HG02588 (cell line): Measurements from ENCODE around the gene PTPRK.

Experiments
- ATAC-seq: cut with Tn5 transposase; IDR thresholded peaks from one replicate; pipeline ENCODE4 v1.9.1; 2021; ENCODE audit warnings: mild to moderate bottlenecking, moderate library complexity; ENCODE audit not compliant: unreplicated experiment

PTPRK gene

DNA sequence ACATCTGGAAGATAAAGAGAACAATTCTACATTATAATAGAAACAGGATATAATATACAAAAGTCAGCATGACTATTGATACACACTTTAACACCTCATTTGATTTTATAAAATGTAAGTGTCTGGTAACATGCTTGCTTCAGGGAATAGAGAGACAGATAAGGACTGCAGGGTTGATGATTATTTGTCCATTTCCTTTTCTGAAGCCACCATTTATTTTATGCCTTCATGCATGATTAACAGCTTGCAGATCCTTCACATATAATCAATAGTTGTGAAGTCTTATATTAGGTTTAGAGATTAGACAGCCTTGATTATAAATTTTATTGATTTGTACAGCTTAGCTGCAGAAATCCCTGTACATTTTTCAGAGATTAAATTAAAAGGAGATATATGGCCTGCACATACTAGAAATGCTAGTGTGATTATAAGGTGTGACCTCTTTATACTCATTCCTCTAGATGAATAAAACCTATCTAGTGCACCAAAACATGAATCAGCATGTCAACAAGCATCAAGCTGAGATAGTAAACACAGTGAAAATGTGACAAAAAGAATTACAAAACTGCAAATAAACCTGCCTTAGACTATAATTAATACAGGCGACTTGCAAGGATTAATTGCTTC is 420.7 kb downstream of the PTPRK start:
- ATAC-seq: no peak

GRCh38 chr6:128098000-128098581 is 422.3 kb downstream of the PTPRK start:
- ATAC-seq: no peak

DNA sequence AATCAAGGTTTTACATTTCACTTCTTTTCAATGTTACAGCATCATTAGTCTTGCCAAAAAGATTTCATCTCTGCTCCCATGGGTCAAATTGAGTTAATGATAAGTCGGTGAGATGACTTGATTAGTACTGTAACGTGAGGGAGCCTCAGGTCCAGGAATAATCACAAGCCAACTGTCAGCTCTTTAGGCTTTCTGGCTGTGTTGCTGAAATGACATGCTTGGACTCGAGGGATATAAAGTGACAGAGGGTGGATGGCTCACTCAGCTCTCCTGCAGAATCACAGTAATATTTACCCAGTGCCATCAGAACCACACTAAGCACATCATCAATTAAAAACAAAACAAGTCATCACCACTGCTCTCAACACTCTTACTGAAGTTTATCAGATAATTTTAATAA is 423.4 kb downstream of the PTPRK start:
- ATAC-seq: no peak

DNA sequence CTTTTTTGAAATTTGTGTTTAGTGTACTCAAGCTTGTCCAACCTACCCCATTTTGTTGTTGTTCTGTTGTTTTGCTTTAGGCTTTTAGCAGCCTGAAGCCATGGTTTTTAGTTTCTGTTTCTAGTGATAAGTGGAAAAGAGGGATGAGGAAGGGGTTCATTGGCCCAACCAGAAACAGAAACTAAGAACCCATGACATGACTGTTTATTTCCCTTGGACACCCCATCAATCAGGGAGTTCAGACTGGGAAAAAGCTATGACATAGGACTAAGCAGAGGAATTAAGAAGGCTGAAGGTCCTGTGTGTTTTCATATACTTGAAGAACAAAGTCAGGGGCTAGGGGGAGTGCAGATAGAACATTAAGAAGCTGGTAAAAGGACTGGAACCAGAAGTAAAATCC is 425.0 kb downstream of the PTPRK start:
- ATAC-seq: no peak

DNA sequence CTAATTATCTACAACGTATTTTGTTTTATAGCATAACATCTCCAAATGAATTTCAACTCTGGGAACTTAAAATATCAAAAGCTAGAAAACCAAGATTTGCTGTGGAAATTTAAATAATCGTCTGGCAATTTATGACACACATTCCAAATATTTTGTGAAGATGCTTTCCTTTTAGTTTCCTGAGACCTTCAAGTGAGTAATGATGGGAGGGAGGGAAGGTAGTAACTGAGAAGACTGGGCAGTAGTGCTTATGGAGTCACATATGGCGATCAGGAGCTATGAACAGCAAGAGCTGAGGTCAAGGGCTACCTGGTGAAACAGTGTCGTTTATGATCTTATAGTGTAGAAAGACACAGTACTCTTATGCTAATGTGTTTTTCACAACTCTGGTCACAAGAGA is 441.4 kb downstream of the PTPRK start:
- no peak for ATAC-seq

DNA sequence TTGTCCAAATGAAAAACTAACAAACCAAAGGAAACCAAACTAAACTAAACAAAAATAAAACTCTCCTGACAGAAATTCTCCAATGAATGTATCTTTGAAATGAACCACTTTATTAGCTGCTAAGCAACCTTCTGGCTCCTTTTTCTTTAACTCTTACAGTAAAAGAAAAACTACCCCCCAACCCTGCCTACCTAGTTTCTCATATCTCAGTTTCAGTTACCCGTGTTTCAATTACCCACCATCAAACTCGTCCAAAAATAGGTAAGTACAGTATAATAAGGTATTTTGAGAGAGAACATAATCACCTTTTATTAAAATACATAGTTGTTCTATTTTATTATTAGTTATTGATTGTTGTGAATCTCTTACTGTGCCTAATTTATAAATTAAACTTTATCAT is 442.1 kb downstream of the PTPRK start:
- no peak for ATAC-seq

GRCh38 chr6:128076843-128077242 is 443.6 kb downstream of the PTPRK start:
- ATAC-seq: no peak

GRCh38 chr6:128074567-128074966 is 445.8 kb downstream of the PTPRK start:
- no peak for ATAC-seq

- ATAC-seq: no peak
These were observed 447.0 kb downstream of the PTPRK start for GRCh38 chr6:128073389-128073788.

- no peak for ATAC-seq
These were observed 449.2 kb downstream of the PTPRK start for GRCh38 chr6:128071212-128071611.

GRCh38 chr6:128070406-128070805 is 450.0 kb downstream of the PTPRK start:
- no peak for ATAC-seq

GRCh38 chr6:128069188-128069587 is 451.2 kb downstream of the PTPRK start:
- ATAC-seq: no peak

DNA sequence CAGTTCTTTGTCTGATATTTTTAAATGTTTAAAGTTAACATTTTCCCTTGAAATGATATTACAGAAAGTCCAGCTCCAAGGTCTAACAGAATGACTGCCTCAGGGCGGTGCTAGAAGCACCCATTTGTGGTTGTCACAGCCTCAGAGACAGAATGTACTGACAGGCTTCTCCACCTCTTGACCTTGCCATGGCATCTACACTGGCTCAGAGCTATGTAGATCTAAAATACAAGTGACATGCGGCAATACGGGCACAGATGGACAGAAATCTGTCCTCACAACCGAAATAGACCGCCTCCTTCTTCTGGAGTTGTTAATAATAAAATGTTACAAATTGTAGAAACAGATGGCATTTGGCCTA is 452.3 kb downstream of the PTPRK start:
- ATAC-seq: no peak

DNA sequence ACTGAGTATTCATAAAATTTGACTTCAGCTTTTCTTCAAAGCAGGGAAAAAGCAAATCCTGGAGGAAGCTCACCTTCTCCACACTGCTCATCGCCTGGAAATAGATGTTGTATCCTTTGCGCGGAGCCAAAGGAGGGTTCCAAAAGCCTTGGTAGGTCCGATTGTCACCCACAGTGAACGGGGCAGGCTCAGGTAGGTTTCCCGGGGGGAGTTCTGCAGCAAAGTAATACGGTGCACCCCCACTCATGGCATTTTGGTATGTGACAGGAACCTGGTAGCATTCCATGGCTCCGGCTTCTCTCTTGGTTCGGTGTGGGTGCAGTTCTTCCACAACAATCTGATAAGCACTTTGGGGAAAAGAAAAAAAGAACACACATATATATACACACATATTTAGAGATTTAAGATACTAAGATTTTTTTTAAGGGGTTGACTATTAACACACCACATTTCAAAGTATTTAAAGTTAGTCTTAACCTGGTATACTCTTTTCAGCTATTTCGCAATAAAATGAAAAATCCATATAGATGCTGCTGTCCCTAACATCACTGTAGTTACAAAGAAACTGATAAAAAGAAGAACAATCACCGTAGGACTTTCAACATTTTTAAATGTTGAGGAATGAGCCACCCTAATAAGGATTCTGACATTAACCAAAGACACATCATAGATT is 452.8 kb downstream of the PTPRK start:
- ATAC-seq: no peak

- ATAC-seq: no peak
These were observed 455.3 kb downstream of the PTPRK start for GRCh38 chr6:128065072-128065471.

- no peak for ATAC-seq
These were observed 455.9 kb downstream of the PTPRK start for GRCh38 chr6:128064540-128064895.

GRCh38 chr6:128063850-128064539 is 456.4 kb downstream of the PTPRK start:
- ATAC-seq: no peak

- no peak for ATAC-seq
These were observed 457.4 kb downstream of the PTPRK start for GRCh38 chr6:128062882-128063603.

DNA sequence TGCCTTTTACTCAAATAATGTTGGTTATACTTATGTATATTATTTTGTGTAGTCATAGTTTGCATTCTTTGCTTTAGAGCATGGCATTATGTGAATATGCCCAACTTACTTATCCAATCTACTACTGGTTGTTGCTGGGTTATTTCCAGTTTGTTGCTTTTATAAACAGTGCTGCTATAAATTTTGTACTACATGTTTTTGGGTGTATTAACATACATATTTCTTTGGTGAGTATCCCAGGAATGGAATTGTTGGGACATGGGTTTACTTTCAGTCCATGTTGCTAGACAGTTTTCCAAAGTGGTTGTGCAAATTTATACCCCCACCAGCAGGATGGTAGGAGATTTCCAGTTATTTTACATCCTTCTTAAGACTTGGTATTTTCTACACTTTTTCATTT is 462.5 kb downstream of the PTPRK start:
- no peak for ATAC-seq

- no peak for ATAC-seq
These were observed 462.9 kb downstream of the PTPRK start for GRCh38 chr6:128057541-128057940.

DNA sequence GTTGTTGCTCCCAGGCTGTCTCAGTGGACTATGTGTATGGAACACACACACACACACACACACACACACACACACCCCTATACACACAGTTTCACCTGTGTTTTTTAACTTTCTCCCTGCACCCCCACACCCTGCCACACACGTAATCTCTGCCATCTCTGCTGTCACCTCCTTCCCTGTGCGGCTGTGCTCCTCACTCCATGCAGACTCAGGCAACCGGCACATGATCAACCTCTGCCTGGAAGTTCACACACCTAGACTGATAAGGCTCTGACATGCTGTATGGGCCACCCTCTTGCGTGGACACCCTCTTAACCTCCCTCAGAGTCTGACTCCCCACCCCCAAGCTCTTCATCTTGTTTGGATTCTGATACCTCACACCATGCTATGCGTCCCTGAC is 467.3 kb downstream of the PTPRK start:
- no peak for ATAC-seq
